Peyer's patch (tissue), 4 donors: ENCODE data around the gene CPAMD8.

Experiments used
- CTCF ChIP-seq, 6 experiments: fragments of 450-650 bp in 4 of 6; fragments of 200-600 bp in 2 of 6; sonication (generic) in 1 of 6; IDR thresholded peaks; one replicate each; pipeline ENCODE4 v1.5.1; 2017 to 2019; ENCODE audit warnings: antibody characterized with exemption in 6 of 6, mild to moderate bottlenecking in 3 of 6, moderate library complexity in 1 of 6
- POLR2A ChIP-seq, 2 donors: fragments of 450-650 bp; IDR thresholded peaks; one replicate each; pipeline ENCODE4 v1.5.1; 2017; ENCODE audit warnings: antibody characterized with exemption in 2 of 2, mild to moderate bottlenecking in 2 of 2, moderate library complexity in 2 of 2

GRCh38 chr19:17037184-17037583, 10.6 kb upstream of the CPAMD8 start:
- TF ChIP-seq CTCF (IDR thresholded peaks at IDR 0.05) (no peak), POLR2A (IDR thresholded peaks at IDR 0.05) (no peak)
